B cell (primary cell): ENCODE measurements around the gene SLC45A3.

Source experiments
- EZH2 ChIP-seq: IDR thresholded peaks from 2 replicates; pipeline ENCODE4 v1.6.1; 2012; ENCODE audit warnings: borderline replicate concordance, low read depth, mild to moderate bottlenecking, moderate library complexity, low read length; ENCODE audit not compliant: insufficient read depth, poor library complexity, severe bottlenecking
- TF ChIP-seq, protein P1 (sequence below): fragments of 200-600 bp; IDR thresholded peaks from one replicate; pipeline ENCODE4 v1.8.0; 2022; ENCODE audit warnings: antibody characterized with exemption, mild to moderate bottlenecking

DNA sequence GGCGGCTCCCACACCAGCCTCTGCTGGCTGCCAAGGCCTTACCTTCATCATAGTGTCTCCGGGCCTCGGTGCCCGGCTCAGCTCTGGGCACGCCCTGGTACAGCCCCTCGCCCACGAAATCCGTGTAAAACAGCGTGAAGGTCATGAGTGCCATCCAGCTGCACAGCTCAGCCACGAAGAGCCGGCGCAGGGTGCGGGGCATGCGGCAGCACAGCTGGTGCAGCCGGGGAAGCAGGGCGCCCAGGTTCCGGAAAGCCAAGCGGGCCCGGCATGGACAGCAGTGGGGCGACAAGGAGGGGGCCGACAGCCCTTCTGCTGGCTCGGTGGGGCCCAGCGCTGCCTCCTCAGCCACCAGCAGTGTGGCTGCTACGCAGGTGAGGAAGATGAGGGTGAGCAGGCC lies 17.5 kb downstream of the SLC45A3 start:
- TF ChIP-seq, protein P1, sequence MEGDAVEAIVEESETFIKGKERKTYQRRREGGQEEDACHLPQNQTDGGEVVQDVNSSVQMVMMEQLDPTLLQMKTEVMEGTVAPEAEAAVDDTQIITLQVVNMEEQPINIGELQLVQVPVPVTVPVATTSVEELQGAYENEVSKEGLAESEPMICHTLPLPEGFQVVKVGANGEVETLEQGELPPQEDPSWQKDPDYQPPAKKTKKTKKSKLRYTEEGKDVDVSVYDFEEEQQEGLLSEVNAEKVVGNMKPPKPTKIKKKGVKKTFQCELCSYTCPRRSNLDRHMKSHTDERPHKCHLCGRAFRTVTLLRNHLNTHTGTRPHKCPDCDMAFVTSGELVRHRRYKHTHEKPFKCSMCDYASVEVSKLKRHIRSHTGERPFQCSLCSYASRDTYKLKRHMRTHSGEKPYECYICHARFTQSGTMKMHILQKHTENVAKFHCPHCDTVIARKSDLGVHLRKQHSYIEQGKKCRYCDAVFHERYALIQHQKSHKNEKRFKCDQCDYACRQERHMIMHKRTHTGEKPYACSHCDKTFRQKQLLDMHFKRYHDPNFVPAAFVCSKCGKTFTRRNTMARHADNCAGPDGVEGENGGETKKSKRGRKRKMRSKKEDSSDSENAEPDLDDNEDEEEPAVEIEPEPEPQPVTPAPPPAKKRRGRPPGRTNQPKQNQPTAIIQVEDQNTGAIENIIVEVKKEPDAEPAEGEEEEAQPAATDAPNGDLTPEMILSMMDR = no peak
- no peak for TF ChIP-seq EZH2
